ENCODE measurements around the gene ZRANB2.

DNA sequence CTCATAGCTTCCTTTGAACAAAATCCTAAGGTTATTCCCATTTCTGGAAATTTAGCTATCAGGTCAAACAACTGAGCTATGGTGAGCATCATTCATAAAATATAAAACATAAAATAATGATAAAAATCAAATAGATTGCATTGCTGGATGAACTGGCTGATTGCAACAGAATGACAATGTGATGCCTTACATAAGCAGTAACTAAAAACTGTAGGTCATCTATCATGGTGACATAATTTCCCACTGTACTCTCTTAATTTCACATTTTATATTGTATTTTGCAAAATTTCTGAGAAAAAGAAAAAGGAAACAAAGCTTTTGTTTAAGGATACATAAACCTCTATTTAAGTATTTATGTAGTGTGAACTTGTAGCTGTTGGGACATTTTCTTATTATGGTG is 37.8 kb downstream of the ZRANB2 start:
- TF ChIP-seq POLR2A (IDR thresholded peaks at IDR 0.05), result no peak
- no peak for TF ChIP-seq POLR2AphosphoS5 (IDR thresholded peaks at IDR 0.05)

Measured in sigmoid colon (tissue), 4 donors.